DND-41 (cell line): ENCODE data around the gene PRDM2.

Experiments
- ATAC-seq: fragments of 200-7000 bp; cut with Tn5 transposase; 3 replicates; pipeline ENCODE4 v1.9.1; 2021; ENCODE audit warnings: low read depth; ENCODE audit not compliant: insufficient read depth
- DNase-seq: peaks from one replicate; pipeline ENCODE4 v3.0.0-alpha.2; 2020
- H2AFZ ChIP-seq: 2 replicates; pipeline ENCODE4 v1.6.0; 2012; ENCODE audit warnings: low read depth, low read length
- H3K27ac ChIP-seq: 2 replicates; pipeline ENCODE4 v1.5.1; 2012; ENCODE audit warnings: low read length, inconsistent platforms
- H3K27me3 ChIP-seq: fragments of 200-600 bp; sonication (generic); 2 replicates; pipeline ENCODE4 v1.6.0; 2012; ENCODE audit warnings: low read length, mild to moderate bottlenecking, inconsistent platforms; ENCODE audit not compliant: insufficient read depth, poor library complexity
- H3K36me3 ChIP-seq: 2 replicates; pipeline ENCODE4 v1.5.1; 2012; ENCODE audit warnings: low read length, inconsistent platforms; ENCODE audit not compliant: insufficient read depth
- H3K4me1 ChIP-seq: 2 replicates; pipeline ENCODE4 v1.5.1; 2012; ENCODE audit warnings: mild to moderate bottlenecking, low read length; ENCODE audit not compliant: insufficient read depth
- H3K4me2 ChIP-seq: 2 replicates; pipeline ENCODE4 v1.6.0; 2012; ENCODE audit warnings: mild to moderate bottlenecking, moderate library complexity, low read length, inconsistent platforms; ENCODE audit not compliant: insufficient read depth
- H3K4me3 ChIP-seq, 2 experiments: fragments of 200-600 bp in 1 of 2; shearing (Covaris generic) in 1 of 2; 2 replicates each; pipeline ENCODE4 v1.5.1; 2012 to 2016; ENCODE audit warnings: inconsistent platforms in 2 of 2, low read length in 2 of 2, mild to moderate bottlenecking in 2 of 2, low read depth in 1 of 2, moderate library complexity in 1 of 2
- H3K79me2 ChIP-seq: 2 replicates; pipeline ENCODE4 v1.6.0; 2012; ENCODE audit warnings: low read length, inconsistent platforms; ENCODE audit not compliant: insufficient read depth
- H3K9ac ChIP-seq: 2 replicates; pipeline ENCODE4 v1.6.0; 2012; ENCODE audit warnings: low read depth, mild to moderate bottlenecking, inconsistent platforms, low read length, moderate library complexity
- H3K9me3 ChIP-seq: 2 replicates; pipeline ENCODE4 v1.5.1; 2012; ENCODE audit warnings: low read length, moderate library complexity, mild to moderate bottlenecking, inconsistent platforms; ENCODE audit not compliant: insufficient read depth, severe bottlenecking
- H4K20me1 ChIP-seq: 2 replicates; pipeline ENCODE4 v1.6.0; 2012; ENCODE audit warnings: low read length; ENCODE audit not compliant: insufficient read depth
- EZH2 ChIP-seq: IDR thresholded peaks from 3 replicates; pipeline ENCODE4 v1.6.1; 2012; ENCODE audit warnings: borderline replicate concordance, low read depth, mild to moderate bottlenecking, moderate library complexity, low read length, inconsistent platforms; ENCODE audit not compliant: severe bottlenecking
- TF ChIP-seq, protein P1 (sequence below): IDR thresholded peaks from 2 replicates; pipeline ENCODE4 v1.5.1; 2012; ENCODE audit warnings: borderline replicate concordance, low read length, moderate library complexity, mild to moderate bottlenecking; ENCODE audit not compliant: poor library complexity, severe bottlenecking; ENCODE audit errors: extremely low read depth

The PRDM2 gene

DNA sequence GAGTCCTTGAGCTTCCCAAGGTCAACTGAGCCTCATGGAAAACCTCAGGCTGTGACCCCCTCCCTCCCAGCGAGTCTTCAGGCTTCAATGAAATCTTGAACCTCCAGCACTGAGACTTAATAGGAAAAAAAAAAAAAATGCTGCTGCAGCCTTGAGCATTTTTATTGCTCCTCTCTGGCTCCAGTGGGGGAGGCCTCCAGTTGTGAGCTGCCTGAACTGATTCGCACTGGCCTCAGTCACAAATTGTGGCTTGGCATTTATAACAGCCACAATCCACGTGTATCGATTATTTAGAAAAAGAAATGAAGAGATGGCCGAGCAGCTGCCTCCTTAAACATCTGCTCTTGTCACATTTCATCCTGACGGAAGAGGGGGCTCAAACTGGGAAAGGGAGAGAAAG lies 173.0 kb downstream of the PRDM2 start:
- no peak for ATAC-seq
- Histone ChIP-seq H3K27me3 (peaks cover 3% of the 10 kb centered on the region), H3K27ac (no peak overlapping the region), H3K4me1 (no peaks in the 10 kb centered on the region), H3K36me3 (no peaks in the 10 kb centered on the region), H3K9me3 (no peaks in the 10 kb centered on the region), H3K4me3 (no peak overlapping the region), H2AFZ (no peak overlapping the region), H3K9ac (no peak overlapping the region), H3K79me2 (no peaks in the 10 kb centered on the region), H3K4me2 (no peak overlapping the region), H4K20me1 (no peaks in the 10 kb centered on the region)
- no peak for TF ChIP-seq EZH2
- TF ChIP-seq, protein P1, sequence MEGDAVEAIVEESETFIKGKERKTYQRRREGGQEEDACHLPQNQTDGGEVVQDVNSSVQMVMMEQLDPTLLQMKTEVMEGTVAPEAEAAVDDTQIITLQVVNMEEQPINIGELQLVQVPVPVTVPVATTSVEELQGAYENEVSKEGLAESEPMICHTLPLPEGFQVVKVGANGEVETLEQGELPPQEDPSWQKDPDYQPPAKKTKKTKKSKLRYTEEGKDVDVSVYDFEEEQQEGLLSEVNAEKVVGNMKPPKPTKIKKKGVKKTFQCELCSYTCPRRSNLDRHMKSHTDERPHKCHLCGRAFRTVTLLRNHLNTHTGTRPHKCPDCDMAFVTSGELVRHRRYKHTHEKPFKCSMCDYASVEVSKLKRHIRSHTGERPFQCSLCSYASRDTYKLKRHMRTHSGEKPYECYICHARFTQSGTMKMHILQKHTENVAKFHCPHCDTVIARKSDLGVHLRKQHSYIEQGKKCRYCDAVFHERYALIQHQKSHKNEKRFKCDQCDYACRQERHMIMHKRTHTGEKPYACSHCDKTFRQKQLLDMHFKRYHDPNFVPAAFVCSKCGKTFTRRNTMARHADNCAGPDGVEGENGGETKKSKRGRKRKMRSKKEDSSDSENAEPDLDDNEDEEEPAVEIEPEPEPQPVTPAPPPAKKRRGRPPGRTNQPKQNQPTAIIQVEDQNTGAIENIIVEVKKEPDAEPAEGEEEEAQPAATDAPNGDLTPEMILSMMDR = no peak
- DNase-seq = no peak
